Activated CD8-positive, alpha-beta memory T cell treated with anti-CD3 and anti-CD28 coated beads for 48 hours (primary cell): Measurements from ENCODE around the gene GJB4.
"Not testable (repeated sequence)": the region's sequence is repeated elsewhere in the genome, so short reads cannot be mapped to it uniquely, and the experiment has no call there.

Source experiments
- DNase-seq, 3 experiments: peaks; one replicate each; pipeline ENCODE4 v3.0.0-alpha.2; 2020; ENCODE audit warnings: low read depth in 2 of 3, low spot score in 2 of 3

GJB4 gene

DNA sequence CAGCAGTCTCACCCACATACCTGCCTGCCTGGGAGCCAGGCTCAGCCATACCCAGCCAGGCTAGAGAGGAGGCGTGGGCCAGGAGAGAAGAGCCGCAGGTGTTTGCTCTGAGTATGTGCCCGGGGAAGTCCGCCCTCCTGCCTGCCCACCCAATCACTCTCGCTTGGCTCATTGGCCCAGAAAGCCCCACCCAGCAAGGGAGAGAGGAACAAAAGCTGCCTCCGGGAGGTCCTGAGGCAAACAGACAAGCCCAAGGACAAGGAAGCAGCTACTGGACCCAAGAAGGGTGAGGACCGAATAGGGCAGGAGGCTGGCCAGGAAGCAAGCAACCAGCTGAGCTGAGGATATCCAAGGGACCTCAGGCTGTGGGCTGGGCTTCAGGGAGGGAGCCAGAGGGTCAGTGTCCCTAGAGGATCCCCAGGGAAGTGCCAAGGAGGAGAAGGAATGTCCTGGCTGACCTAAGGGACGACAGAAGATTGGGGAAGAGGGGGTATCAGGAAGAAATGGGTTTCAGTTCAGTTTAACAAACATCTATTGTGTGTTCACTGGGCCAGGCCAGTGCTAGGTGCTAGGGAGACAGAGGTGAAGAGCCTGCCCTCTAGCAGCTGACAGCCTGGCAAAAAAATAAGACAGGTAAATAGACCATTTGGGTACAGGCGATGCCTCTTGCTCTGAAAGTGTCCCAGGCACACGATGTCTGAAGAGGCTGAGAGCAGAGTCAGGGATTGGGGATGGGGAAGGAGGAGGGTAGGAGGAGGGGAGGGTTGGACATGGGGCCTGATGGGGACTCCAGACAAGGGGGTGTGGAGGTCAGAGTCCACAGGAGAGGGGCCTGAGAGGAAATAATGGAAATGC, at the start of gene GJB4:
TSS of gene GJB4 (plus strand) at position 238 of the 855 bp plus-strand sequence. CDS start 1,515 bp downstream, outside the sequence.
- no peak for DNase-seq

DNA sequence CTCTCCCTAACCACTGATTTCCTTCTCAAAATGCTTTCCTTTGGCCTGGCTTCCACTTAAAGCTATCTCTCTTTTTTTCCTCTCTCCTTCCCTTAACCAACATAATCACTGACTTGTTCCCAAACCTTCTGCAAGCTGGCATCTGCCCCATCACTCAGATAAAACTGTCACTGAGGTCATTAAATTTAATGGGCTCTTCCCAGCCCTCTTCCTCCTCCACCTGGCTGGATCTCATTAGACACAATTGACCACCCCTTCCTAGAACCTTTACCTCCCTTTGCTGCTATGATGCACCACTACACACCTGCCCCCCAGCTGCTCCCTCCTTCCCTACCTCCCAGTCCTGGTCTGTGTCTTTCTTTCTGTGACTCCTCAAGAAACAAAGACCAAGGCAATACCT, 48.7 kb upstream of the GJB4 start:
- DNase-seq, result no peak

GRCh38 chr1:34711485-34711884, 48.1 kb upstream of the GJB4 start:
- DNase-seq, result no peak

- DNase-seq, result no peak
Measured at GRCh38 chr1:34712007-34712688, 47.4 kb upstream of the GJB4 start.

DNA sequence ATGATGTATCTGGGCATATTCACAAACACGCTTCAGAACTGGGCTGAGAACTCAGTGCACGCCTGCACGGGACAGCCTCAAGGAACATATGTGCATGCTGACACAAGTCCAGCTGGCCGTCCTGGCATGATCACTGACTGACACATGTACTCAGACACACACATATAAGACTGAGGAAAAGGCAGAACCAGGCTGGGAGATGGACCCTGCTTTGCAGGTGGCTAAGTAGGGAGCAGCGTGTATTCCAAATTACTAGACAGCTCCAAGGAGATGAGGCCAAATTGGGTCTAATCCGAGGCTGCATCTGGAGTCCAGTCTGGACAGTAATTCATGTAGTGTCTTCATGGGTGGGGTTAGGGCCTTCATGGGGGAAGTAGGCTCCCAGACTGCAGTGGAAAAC, 46.1 kb upstream of the GJB4 start:
- no peak for DNase-seq

DNA sequence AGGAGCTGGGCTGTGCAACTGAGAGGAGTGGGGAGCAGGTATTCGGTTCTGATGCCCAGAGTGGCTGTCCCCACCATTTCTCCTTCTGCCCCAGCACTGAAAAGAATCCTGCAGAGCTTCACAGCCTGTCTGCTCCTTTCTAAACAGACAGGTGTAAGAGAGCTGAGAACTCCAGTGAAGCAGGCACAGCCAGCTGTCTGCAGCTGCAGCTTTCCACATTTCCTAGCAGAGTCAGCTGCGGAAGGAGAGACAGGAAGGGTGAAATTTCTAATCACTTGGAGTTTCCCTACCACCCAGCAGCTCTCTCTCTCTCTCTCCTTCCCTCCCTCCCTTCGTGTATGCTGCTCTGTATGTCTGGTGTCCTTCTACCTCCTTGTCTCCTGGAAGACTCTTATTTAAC, 45.2 kb upstream of the GJB4 start:
- DNase-seq, result no peak

GRCh38 chr1:34715139-34715538, 44.4 kb upstream of the GJB4 start:
- no peak for DNase-seq

- DNase-seq, result no peak
Measured at GRCh38 chr1:34721241-34721640, 38.3 kb upstream of the GJB4 start.

DNA sequence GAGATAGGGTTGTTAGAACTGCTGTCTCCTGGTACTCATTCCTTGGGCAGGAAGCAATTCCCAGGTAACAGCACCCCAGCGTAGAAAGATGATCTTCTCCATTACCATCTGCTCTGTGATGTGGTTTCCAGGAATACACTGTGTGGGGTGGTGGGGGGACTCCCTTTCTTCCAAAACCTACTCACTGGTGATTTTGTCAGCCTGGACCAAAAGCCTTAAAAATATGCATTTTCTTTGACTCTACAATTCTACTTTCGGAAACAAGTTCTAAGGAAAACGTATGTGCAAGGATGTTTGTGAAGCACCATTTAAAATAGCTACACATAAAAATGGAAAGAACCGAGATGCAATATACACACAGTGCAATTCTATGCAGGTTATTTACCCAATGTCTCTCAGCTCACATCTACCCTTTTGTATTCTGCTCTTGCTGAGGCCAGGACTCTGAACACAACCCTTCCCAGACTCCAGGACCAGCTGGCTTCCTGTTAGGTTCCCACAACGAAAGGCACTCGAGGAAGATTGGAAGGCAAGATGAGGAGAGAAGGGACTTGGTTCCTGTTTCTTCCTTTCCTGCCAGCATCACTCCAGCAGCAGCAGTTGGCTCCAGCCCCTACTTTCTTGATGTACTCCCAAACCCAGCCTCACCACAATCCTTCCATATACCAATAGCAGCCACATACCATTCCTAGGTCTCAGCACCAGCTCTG, 37.7 kb upstream of the GJB4 start:
- DNase-seq, result no peak

GRCh38 chr1:34726861-34727260, 32.7 kb upstream of the GJB4 start:
- DNase-seq, result no peak

GRCh38 chr1:34730485-34730884, 29.1 kb upstream of the GJB4 start:
- DNase-seq, result no peak

DNA sequence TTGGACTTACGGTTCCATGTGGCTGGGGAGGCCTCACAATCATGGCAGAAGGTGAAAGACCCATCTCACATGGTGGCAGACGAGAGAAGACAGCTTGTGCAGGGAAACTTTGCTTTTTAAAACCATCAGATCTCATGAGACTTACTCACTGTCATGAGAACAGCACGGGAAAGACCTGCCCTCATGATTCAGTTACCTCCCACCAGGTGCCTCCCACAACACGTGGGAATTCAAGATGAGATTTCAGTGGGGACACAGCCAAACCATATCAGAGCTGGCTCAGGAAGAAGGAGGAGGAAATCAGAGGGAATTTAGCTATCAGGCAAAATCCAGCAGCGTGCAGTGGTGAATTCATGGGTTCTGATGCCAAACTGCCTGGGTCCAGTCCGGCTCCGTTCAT, 26.7 kb upstream of the GJB4 start:
- DNase-seq, result not testable (repeated sequence)

DNA sequence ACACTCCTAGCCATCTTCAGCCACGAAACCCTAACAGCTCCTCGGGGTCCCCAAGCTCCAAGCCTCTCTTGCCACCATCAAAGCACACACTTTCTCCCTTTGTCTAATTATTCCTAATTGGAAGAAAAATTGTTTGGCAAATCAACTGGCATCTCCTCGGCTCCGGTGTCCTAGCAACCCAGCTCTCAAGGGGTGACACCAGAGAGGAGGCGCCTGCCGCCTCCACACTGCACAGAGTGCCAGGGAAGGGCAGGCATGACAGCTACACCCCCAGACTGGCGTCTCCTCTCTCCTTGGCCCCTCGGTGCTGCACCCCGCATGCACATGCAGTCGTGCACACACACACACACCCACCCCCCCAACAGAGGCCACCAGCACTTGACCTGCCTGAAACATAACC, 22.8 kb upstream of the GJB4 start:
- DNase-seq, result no peak

GRCh38 chr1:34737236-34737635, 22.3 kb upstream of the GJB4 start:
- DNase-seq, result not testable (repeated sequence)

- no peak for DNase-seq
Measured at GRCh38 chr1:34739613-34740012, 19.9 kb upstream of the GJB4 start.

GRCh38 chr1:34740161-34740868, 19.2 kb upstream of the GJB4 start:
- no peak for DNase-seq

DNA sequence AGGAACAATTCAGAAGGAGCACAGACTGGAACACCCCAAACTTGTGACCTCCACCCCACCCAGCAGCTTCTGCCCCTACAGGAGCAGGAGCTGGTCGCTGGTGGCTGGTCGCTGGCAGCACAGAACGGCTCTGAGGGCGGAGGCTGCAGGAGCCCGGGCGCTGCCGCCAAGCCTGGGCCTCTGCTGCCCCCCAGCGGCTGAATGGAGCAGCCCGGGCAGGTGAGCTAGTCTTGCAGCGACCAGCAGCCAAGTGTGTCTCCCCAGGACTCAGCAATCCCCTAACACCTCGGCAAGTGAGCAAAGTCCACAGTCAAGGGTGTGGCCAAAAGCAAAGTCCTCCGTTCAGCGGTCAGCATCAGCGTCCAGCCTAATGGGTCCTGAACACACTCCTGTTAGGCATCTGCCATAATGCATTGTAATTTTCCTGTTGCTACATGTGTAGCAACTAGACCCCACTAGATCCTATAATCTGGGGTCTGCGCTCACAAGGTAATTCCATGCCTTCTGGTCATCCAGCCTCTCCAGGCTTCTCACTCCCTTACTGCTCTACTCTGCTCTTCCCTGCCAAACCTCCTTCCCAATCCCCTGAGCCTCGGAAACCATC, 16.8 kb upstream of the GJB4 start:
- peak; percentile 55 to 83 (median 80) for DNase-seq

- no peak for DNase-seq
Measured at GRCh38 chr1:34743775-34744174, 15.8 kb upstream of the GJB4 start.

GRCh38 chr1:34744851-34745250, 14.7 kb upstream of the GJB4 start:
- DNase-seq, result no peak

DNA sequence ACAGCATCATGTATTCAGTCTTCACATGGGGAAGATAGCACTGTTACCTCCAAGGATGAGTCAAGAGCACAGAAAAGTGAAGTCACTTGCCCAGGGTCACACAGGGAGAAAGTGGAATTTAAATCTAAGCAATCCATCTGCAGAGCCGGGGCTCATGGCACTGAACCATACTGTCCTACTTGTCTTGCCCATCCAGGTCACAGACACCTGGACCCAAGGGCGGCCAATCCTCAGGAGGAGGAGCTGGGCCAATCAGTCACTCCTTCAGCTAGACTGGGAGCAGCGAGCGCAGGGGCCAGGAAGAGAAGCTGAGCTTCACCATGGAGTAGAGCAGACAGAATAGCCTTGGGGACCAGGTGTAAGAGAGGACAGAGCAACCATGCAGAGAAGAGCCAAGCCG, 13.9 kb upstream of the GJB4 start:
- no peak for DNase-seq

DNA sequence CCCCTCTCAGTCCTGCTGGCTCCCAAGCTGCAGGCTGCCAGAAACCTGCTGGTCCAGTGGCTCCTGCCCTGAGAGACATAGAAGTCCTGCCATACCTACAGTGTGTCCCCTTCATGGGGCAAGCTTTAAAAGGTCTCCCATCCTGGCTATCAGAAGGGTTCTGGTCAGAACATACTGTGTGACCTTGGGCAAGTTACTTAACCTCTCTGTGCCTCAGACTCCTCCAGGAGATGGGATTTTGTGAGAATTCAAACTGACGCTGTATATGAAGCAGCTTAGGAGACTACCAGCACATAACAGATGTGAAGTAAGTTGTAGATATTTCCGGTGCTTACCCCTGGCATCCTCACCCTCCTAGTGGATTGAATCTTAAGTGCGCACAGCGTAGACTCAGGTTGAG, 13.4 kb upstream of the GJB4 start:
- DNase-seq, result no peak
